ENCODE measurements around the gene DDX46.

Gene DDX46

DNA sequence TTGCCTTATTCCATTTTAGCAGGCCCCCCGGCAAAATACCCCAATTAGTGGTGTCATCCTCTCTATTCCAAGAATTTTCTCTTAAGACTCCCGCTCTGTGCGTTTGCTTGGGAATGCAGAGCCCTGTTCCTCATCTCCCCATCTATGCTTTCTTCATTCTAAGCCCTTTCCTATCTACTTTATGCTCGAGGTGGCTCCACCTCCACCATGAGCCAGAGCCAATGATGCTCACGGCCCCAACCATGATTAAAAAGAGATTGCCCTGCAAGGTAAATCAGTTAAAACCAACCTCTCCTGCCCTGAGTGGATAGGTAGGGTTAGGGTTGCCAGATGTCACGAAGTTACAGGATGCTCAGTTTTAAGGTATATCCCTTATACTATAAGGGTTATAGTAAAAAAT is 114.9 kb downstream of the DDX46 start:
- Histone ChIP-seq H3K4me1 (ENCODE audit: control insufficient read depth, insufficient read depth, low read length) (no peaks in the 10 kb centered on the region), H3K36me3 (ENCODE audit: control insufficient read depth, insufficient read depth, low read length) (no peaks in the 10 kb centered on the region), H3K9me3 (ENCODE audit: control insufficient read depth, low read length) (no peaks in the 10 kb centered on the region), H3K27me3 (ENCODE audit: control insufficient read depth, insufficient read depth, low read length, poor library complexity, severe bottlenecking) (no peaks in the 10 kb centered on the region), H3K4me3 (ENCODE audit: insufficient read depth, low read depth, low read length) (no peak overlapping the region), H3K27ac (ENCODE audit: insufficient read depth, low read depth, low read length, poor library complexity, severe bottlenecking) (no peak overlapping the region)
- WGBS, 2 experiments: 87 to 92% methylated on average over 5 of the region's 6 CpGs

DNA sequence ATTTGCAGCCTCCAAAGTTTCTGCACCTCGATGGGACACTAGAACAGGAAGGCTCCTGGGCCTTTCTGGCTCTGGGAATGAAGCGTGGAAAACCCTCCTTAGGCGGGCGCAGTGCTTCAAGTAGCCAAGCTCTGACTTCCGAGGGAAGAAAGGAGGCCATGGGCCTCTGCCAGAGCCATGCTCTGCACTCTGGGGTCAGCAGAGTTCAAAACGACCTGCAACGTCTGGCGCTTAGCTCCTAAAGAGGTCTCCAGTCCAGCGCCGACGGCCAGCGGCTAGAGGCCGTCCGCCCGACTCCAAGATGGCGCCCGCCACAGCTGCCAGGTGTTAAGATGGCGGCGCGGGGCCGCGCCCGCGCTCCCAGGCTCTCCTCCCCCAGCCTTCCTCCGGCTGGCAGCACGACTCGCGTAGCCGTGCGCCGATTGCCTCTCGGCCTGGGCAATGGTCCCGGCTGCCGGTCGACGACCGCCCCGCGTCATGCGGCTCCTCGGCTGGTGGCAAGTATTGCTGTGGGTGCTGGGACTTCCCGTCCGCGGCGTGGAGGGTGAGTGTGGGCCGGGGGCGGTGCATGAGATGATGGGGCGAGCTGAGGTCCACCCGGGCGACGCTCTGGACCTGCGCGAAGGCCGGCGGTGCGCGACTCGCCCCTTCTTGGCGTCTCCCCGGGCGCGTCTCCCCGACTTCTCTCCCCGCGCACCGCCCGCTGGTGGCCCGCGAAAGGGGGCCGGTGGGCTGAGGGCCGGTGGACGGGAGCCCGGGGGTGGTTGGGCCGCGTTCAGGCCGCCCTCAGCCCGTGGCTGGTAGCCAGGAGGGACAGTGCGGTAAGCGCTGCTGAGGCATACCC is 115.6 kb downstream of the DDX46 start, which contains the start of gene TXNDC15:
Gene TXNDC15, plus strand, starts transcription at position 385 of the 844 bp plus-strand sequence. Its CDS starts 57 bp downstream, at position 442.
- H3K36me3 ChIP-seq (ENCODE audit: control insufficient read depth, insufficient read depth, low read length): no peaks in the 10 kb centered on the region
- 4% methylated on average over 79 of the region's 79 CpGs for WGBS, 2 experiments
- H3K4me1 ChIP-seq (ENCODE audit: control insufficient read depth, insufficient read depth, low read length): no peaks in the 10 kb centered on the region
- peak within 1 kb of the TSS; percentile 72 for H3K27ac ChIP-seq (ENCODE audit: insufficient read depth, low read depth, low read length, poor library complexity, severe bottlenecking)
- H3K27me3 ChIP-seq (ENCODE audit: control insufficient read depth, insufficient read depth, low read length, poor library complexity, severe bottlenecking): no peaks in the 10 kb centered on the region
- H3K9me3 ChIP-seq (ENCODE audit: control insufficient read depth, low read length): no peaks in the 10 kb centered on the region
- peak within 1 kb of the TSS; percentile 82 for H3K4me3 ChIP-seq (ENCODE audit: insufficient read depth, low read depth, low read length)

DNA sequence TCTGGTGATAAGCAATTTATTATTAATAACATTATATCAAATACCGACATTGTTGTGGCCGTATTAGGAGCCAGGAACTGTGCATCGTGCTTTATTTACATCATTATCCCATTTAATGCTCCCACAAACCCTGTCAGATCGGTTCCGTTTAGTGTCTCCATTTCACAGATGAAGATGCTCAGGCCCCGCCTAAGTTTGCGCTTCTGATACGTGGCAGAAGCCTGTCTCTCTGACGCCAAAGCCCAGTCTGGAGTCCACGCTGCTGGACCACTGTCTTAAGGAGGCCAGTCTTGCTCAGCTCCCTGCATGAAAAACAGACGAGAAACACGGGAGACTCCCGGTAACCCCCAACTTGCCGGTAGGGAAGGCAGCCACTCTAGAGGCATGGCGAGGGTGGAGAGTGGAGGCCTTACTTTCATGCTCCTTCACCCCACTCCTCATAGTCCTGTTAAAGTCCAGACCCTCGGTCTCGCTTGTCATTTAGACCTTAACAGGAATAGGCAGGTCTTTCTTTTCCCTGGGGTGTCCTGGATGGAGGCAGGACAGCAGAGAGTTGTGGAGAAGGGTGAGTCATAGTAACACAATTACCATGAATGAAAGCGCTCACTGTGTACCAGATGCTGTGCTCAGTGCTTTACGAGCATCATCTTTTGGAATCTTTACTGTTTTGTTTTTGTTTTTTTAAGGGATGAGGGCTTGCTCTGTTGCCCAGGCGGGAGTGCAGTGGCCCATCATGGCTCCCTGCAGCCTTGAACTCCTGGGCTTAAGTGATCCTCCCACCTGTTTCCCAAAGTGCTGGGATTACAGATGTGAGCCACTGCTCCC is 116.5 kb downstream of the DDX46 start:
- WGBS, 2 experiments: 22 to 25% methylated on average over 20 of the region's 20 CpGs
- H3K9me3 ChIP-seq (ENCODE audit: control insufficient read depth, low read length): no peaks in the 10 kb centered on the region
- H3K27ac ChIP-seq (ENCODE audit: insufficient read depth, low read depth, low read length, poor library complexity, severe bottlenecking): no peak overlapping the region
- no peaks in the 10 kb centered on the region for H3K4me1 ChIP-seq (ENCODE audit: control insufficient read depth, insufficient read depth, low read length)
- no peaks in the 10 kb centered on the region for H3K36me3 ChIP-seq (ENCODE audit: control insufficient read depth, insufficient read depth, low read length)
- H3K27me3 ChIP-seq (ENCODE audit: control insufficient read depth, insufficient read depth, low read length, poor library complexity, severe bottlenecking): no peaks in the 10 kb centered on the region
- H3K4me3 ChIP-seq (ENCODE audit: insufficient read depth, low read depth, low read length): peak overlapping the region; percentile 82

DNA sequence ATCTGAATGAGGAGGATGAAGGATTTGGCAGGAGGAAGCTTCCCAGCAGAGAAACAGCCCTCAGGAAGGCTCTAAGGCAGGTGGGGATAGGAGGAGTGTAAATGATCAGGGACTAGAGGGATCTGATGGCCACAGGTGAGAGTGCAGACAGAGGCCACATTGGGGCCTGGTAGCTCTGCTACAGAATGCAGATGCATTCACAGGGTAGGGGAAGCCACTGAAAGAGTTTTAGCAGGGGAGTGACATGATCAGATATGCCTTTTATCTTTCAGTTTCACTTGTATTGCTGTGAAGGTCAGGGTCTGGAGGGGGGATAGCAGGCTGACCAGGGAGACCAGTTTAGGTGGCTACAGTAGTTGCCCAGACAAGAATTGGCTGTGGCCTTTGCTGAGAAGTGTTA is 118.6 kb downstream of the DDX46 start:
- Histone ChIP-seq H3K36me3 (ENCODE audit: control insufficient read depth, insufficient read depth, low read length) (no peaks in the 10 kb centered on the region), H3K27ac (ENCODE audit: insufficient read depth, low read depth, low read length, poor library complexity, severe bottlenecking) (no peak overlapping the region), H3K4me1 (ENCODE audit: control insufficient read depth, insufficient read depth, low read length) (no peaks in the 10 kb centered on the region), H3K9me3 (ENCODE audit: control insufficient read depth, low read length) (no peaks in the 10 kb centered on the region), H3K27me3 (ENCODE audit: control insufficient read depth, insufficient read depth, low read length, poor library complexity, severe bottlenecking) (no peaks in the 10 kb centered on the region), H3K4me3 (ENCODE audit: insufficient read depth, low read depth, low read length) (no peak overlapping the region)

DNA sequence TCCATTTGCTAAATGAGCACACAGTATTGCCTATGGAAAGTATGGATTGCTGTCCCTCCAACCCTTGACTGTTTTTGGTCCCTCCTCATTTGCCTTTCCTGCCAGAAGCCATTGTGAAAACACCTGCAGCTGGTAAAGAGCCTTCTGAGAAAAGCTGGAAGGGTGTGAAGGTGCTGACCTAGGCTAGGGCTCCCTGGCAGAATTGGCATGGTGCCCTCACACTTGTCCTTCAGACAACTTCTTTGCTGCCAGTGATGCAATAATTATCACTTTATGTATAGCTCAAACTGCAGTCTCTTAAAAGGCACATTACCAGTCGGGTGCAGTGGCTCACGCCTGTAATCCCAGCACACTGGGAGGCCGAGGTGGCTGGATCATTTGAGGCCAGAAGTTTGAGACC is 119.8 kb downstream of the DDX46 start:
- H3K4me3 ChIP-seq (ENCODE audit: insufficient read depth, low read depth, low read length): no peak overlapping the region
- no peaks in the 10 kb centered on the region for H3K9me3 ChIP-seq (ENCODE audit: control insufficient read depth, low read length)
- H3K4me1 ChIP-seq (ENCODE audit: control insufficient read depth, insufficient read depth, low read length): no peaks in the 10 kb centered on the region
- H3K36me3 ChIP-seq (ENCODE audit: control insufficient read depth, insufficient read depth, low read length): no peaks in the 10 kb centered on the region
- H3K27me3 ChIP-seq (ENCODE audit: control insufficient read depth, insufficient read depth, low read length, poor library complexity, severe bottlenecking): no peaks in the 10 kb centered on the region
- no peak overlapping the region for H3K27ac ChIP-seq (ENCODE audit: insufficient read depth, low read depth, low read length, poor library complexity, severe bottlenecking)
- WGBS, 2 experiments: 89 to 94% methylated on average over 3 of the region's 3 CpGs

DNA sequence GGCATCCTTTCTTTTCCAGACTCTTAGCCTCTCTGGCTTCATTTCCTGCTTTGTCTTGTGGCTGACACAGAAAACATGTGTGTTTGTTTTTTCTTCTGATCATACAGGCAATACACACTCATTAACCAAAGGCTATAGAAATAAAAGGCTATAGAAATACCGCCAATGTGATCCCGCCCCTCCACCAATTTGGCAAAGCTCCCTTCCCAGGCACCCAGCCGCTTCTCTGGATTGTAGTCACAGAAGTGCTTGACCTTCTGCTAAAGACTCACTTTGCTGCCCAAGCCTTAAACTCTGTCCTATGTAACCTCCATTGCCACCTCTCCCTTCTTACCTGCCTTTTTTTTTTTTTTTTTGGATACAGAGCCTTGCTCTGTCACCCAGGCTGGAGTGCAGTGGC is 120.9 kb downstream of the DDX46 start:
- no peak overlapping the region for H3K4me3 ChIP-seq (ENCODE audit: insufficient read depth, low read depth, low read length)
- H3K4me1 ChIP-seq (ENCODE audit: control insufficient read depth, insufficient read depth, low read length): no peaks in the 10 kb centered on the region
- no peak overlapping the region for H3K27ac ChIP-seq (ENCODE audit: insufficient read depth, low read depth, low read length, poor library complexity, severe bottlenecking)
- 88 to 93% methylated on average over 3 of the region's 3 CpGs for WGBS, 2 experiments
- no peaks in the 10 kb centered on the region for H3K27me3 ChIP-seq (ENCODE audit: control insufficient read depth, insufficient read depth, low read length, poor library complexity, severe bottlenecking)
- no peaks in the 10 kb centered on the region for H3K9me3 ChIP-seq (ENCODE audit: control insufficient read depth, low read length)
- H3K36me3 ChIP-seq (ENCODE audit: control insufficient read depth, insufficient read depth, low read length): no peaks in the 10 kb centered on the region

All from ectodermal cell (in vitro differentiated cells).